ENCODE results near the gene BCAM.

DNA sequence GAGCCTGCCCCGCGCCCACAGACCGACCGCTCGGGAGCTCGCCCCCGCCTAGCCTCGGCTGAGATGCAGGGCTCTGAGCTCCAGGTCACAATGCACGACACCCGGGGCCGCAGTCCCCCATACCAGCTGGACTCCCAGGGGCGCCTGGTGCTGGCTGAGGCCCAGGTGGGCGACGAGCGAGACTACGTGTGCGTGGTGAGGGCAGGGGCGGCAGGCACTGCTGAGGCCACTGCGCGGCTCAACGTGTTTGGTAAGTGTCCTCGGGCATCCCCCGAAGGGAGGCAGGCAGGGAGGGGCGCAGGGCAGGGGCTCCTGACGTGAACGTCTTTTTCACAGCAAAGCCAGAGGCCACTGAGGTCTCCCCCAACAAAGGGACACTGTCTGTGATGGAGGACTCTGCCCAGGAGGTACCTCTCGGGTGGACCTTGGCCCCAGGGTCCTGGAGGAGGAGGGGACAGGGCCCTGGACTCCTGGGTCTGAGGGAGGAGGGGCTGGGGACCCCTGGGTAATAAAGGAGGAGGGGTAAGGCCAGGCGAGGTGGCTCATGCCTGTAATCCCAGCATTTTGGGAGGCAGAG lies 3.3 kb downstream of the BCAM start:
- no peak for TF ChIP-seq EZH2 (IDR thresholded peaks at IDR 0.05; ENCODE audit: insufficient read depth, poor library complexity, severe bottlenecking)
- no peak for TF ChIP-seq EZH2phosphoT487 (IDR thresholded peaks at IDR 0.05; ENCODE audit: insufficient read depth, low read depth)
